Measurements from ENCODE around the gene DYTN.

The DYTN gene

DNA sequence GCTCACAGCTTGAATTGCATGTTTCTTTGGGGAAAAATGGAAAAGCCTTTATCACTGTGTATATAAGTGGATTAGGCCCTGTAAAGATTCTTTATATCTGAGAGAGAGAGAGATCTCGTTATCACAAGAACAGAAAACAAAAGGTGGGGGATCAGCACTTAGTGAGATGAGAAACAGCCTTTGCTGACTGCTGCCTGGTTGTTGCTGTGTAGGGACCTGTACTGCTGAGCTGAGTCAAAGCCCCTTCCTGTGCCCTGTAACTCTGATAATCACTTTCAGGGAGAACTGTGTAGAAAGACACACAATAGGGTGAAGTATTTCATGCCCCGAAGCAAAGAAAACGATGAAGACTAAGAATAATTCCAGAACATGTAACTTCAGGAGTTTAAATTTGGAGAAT lies 106.5 kb downstream of the DYTN start:
- no peak for DNase-seq (ENCODE audit: low read depth in 2 of 2)

DNA sequence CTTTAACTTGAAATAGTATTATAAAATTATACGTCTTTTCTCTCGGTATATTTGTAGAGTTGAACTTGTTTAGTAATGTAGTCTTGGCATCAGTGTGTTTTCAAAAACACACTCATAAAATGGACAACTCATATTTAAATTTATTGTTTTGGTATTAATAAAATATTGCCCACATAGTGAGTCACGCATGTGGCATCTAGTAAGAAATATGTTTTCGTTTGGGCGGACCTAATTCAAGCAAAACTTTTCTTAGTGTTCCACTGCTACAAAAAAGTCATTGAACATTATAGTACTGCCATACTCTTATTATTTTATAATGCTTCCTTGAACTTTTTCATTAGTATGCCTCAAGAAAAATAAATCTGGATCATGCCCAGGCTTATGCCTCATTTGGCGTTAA lies 107.0 kb downstream of the DYTN start:
- DNase-seq (ENCODE audit: low read depth in 2 of 2): no peak

DNA sequence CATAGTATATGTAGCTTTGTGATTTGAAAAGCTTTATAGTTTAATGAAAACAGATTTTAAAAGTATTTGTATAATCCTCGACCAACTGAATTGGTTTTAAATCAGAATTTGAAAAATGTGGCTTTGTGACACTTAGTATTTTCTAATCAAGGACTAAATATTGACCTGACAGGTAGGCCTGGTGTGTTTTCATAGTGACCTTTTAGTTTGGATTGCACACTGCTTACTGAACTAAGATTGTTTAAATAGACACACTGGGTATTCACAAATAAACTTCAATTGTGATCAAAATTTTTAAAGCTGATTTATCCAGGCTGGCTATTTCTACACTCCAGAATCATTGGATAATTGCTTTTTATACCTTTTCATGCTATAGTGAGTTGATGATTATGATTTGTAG lies 107.7 kb downstream of the DYTN start:
- no peak for DNase-seq (ENCODE audit: low read depth in 2 of 2)

DNA sequence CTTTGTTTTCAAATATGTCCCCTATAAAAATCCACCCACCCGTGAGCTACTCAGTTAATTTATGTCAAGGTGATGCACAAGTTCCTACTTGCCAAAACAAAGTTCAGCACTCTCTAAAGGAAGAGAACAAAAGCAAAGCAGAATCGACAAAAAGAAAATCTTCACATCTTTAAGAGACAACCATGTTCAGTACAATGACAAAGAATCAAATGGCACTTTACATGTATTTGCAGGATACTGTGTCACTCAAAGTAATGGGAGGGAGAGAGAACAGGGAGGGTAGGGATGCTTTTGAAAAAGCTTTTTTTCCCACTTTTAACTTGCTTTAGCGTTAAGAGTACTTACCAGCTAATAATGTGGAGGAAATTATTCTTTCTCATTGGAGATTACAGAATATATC lies 115.0 kb downstream of the DYTN start:
- DNase-seq (ENCODE audit: low read depth in 2 of 2): no peak
